Bone marrow (tissue), 2 donors: Measurements from ENCODE around the gene RBM18.

Experiments used
- DNase-seq, 2 donors: peaks; one replicate each; lab custom pipeline; 2025; lab: John Stamatoyannopoulos, UW

RBM18 gene, protein sequence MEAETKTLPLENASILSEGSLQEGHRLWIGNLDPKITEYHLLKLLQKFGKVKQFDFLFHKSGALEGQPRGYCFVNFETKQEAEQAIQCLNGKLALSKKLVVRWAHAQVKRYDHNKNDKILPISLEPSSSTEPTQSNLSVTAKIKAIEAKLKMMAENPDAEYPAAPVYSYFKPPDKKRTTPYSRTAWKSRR

DNA sequence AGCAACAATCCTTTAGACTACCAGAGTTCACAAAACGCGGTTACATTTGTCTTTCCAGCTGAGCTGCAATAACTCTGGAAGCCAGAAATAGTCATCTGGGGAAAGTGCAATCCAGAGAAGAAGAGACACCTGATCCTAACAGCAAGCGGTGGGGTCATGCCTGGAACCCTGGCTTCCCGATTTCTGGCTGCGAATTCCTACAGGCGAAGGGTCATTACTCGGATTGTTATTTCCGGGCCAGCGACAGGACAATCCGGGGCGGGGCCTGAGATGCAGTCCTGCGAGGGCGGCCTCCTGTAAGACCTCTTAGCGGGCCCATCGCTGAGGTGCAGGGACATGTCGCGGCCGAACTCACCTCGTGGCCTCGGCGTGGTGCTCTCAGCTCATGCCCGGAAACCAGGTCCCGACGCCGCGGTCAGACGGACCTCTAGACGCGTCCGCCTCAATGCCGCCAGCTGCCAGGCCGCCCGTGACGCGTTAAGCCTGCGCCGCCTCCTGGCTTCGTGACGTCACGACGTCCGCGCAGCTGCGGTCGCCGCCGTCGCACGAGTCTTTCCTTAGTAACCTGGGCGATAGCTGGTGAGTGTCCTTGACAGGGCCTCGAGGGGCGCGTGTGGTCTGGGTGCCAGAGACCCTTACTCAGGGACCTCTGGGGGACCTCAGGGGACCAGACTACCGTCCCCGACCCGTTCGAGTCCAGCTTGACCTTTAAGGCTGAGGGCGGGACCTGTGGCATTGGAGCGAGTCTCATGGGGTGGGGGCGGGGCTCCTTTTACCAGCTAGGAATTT is at the start of gene RBM18, which contains the start of gene MRRF:
RBM18 (minus strand) TSS at position 481 of the 789 bp plus-strand sequence. CDS start 3,348 bp downstream, outside the sequence.
MRRF (plus strand) TSS at position 523 of the 789 bp plus-strand sequence. CDS start 6,010 bp downstream, outside the sequence.
- peak; percentile 68 to 88 for DNase-seq

DNA sequence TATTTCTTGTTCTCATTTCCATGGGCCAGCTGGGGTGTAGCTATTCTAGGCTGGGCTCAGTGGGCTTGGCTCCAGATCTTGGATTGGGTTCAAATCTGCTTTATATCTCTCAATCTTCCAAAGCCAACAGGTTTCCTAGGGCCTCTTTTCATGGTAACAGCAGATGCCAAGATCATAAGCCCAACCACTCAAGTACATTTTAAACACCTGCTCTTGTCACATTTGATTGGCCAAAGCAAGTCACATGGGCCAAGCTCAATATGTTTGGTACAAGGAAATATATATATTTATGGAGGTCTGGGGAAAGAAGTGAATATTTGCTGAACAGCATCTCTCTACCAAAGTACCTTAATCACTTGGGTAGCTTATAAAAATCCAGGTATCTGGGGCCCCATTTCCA is 49.5 kb upstream of the RBM18 start:
- no peak for DNase-seq

DNA sequence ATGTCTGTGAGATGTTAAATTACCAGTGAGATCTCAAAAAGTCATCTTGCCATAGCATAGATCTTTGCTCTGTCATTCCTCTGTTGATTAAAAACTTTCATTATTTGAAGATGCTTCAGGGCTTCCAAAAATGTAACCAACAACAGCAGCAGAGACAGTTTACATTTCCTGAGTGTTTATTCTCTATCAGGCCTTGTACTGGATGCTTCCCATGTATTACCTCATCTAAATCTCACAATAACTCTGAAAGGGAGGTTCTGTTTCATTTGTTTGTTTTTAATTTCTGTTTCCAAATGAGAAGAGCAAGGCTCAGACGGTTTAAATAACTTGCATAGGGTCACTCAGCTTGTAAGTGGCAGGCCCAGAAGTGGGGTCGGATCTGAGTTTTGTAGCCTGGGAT is 45.2 kb upstream of the RBM18 start:
- DNase-seq: no peak

DNA sequence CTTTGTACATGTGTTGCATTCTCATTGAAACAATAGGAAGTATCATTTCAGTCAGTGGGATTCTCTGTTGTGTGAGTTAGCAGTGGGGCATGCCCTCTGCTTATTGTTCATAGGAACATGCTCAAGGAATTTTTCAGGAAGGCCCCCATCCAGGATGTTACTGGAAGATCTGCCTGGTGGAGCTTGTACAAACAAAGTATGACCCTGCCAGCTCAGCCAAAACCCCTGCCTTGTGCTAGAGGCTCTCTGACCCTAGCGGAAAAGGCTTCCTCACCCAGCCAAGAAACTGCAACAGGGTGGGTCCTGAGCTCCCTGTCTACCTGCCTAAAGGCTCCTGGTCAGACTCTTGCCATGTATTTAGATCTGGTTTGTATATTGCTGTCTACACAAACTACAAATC is 43.3 kb upstream of the RBM18 start:
- no peak for DNase-seq

DNA sequence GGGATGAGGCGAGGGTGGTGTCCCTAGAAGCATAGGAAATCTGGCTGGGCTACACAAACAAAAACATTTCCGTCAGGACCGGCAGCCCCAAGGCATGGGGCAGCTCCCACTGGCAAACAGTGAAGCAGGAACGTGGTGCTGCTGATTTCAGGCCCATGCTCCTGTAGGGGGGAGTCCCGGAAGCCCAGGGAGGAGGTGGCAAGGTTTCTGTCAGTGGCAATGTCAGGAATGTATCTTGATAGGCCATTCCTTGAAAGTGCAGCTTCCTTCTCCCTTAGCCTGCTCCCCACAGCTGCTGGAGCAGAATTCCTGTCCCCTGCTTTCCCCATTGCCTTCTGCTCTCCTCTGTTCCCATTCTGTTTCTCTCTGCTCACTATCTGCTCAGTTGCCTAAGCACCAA is 42.4 kb upstream of the RBM18 start:
- DNase-seq: no peak

DNA sequence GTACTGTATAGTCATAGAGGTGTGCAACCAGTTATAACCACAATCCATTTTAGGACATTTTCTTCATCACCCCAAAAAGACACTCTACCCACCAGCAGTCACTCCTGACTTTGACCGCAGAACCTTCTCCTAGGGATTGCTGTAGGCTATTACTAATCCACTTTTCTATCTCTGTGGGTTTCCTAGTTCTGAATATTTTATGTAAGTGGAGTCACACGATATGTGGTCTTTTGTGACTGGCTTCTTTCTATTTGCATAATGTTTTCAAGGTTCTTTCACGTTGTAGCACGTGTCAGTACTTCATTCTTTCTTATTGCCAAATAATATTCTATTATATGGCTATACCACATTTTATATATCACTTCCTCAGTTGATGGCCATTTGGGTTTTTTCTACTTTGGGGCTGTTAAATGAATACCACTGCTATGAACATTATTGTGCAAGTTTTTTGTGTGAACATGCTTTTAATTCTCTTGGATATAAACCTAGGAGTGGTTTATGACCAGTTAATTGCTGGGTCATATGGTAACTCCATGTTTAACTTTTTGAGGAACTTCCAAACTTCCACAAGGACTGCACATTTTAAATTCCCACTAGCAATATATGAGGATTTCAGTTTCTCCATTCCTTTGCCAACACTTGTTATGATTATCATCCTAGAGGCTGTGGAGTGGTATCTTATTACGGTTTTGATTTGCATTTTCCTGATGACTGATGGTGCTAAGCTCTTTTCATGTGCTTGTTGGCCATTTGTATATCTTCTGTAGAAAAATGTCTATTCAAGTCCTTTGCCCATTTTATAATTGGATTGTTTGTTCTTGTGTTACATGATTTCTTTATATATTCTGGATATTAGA is 37.8 kb upstream of the RBM18 start:
- DNase-seq: no peak

DNA sequence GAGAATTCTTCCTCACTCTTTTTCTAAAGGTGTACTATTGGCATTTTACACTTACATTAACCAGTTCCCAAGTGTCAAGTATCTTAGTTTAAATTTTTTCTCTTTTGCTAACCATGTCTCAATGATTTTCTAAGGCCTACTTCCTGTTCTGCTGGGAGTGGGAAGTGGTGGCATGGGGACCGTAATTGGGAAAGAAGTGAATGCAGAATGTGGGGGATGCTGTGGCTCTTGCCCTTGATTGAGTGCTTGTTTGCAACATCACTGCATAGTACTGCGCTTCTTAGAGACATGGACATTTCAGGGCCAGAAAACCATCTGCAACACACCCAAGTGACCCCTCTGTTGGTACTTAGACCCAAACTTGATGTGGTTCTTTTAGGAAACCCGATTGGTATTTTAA is 32.9 kb upstream of the RBM18 start:
- no peak for DNase-seq

DNA sequence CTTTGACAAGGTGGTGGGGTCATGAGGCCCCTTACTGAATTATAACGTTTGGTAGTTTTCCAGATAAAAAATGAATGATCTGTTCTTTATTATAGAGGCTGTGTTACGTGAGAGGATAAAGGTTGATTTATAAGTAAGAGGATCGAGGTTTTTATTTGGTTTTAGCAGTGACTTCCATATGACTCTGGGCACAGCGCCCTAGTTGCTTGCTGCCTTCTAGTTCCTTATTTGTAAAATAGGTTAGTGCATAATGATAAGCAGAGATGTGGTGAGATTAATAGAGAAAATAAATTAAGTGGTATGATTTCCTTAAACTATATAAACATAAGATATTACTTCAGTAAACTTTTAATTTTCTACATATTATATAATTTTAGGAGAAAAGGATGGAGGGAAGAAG is 29.9 kb upstream of the RBM18 start:
- no peak for DNase-seq

DNA sequence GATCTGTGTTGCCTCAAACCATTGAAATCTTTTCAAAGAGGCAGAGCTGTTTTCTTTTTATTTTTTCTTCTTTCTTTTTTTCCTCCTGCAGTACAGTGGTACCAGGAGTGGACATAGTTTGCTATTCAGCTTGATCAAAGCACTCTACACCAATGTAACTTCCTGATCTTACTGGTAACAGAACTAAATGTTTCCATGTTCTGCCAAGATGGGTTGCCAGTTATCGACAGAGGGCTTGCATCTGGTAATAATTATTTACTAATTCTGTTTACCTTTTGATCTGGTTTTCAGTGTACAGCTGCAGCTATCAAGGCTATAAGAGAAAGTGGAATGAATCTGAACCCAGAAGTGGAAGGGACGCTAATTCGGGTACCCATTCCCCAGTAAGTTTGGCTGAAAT is 26.8 kb upstream of the RBM18 start:
- no peak for DNase-seq

DNA sequence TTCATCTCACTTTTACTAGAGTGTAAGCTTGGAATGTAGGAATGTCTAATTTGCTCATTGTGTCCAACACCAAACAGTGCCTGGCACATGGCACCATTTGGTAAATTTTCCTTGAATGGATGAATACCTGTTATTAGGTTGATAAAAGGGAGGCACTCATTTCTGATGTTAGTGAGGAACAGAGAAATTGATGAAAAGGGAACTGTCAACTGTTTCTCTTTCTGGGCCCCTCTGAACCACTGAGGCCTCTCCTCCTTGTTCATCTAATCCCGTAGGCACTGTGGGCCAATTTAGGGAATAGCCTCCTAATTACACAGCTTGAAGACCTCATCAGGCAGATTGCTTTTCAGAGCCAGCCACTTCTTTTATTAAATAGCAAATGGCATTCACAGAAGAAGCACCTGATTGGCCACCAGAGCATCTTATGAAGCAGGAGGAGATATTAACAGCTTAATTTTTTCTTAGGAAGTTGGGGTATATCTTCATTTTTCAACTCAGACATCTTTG is 22.6 kb upstream of the RBM18 start:
- no peak for DNase-seq

DNA sequence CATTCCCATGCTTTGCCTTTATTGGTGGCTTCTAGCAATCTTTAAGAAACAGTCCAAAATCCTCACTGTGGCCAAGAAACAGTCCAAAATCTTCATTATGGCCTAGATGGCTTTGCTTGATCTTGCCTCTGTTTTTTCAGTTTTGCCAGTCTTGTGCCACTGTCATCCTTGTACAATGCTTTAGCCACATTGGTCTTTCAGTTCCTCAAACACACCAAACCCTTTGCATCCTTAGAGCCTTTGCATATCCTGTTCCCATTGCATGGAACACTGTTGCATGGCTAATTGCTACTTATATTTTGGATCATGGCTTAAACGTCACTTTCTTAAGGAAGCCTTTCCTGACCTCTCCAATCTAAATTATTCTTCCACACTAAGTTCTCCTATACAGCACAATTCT is 22.1 kb upstream of the RBM18 start:
- DNase-seq: no peak

DNA sequence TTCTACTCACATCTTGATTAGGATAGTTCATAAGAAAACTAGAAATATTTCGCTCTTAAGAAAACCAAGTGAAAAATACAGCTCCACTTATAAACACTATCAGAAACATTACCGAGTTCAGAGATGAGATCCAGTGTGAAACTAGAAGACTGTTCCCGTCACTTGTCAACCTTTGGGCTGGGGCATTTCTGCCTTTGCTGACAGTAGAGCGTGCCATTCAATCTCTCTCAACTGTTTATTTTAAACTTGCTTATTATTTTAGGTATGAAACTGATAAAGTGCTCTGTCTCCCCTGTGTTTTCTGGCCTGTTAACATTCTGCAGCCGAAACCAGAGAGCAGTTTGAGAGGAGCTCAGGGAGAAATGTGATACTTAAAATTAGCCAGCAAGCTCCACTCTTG is 16.7 kb upstream of the RBM18 start:
- DNase-seq: no peak

DNA sequence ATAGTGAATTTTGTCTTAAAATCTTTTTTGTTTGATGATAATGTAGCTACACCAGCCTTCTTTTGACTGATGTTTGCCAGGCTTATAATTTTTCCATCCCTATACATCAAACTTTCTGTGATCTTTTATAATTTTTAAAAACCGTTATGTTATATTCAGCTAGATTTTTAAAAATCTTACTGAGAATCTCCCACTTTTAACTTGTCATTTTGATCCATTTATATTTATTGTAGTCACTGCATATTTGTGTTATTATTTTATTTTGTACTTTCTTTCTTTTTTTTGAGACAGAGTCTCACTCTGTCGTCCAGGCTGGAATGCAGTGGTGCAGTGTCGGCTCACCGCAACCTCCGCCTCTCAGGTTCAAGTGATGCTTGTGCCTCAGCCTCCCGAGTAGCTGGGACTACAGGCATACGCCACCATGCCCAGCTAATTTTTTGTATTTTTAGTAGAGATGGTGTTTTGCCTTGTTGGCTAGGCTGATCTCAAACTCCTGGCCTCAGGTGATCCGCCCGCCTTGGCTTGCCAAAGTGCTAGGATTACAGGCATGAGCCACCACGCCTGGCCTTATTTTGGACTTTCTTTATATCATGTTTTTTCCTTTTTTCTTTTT is 12.8 kb upstream of the RBM18 start:
- DNase-seq: no peak

DNA sequence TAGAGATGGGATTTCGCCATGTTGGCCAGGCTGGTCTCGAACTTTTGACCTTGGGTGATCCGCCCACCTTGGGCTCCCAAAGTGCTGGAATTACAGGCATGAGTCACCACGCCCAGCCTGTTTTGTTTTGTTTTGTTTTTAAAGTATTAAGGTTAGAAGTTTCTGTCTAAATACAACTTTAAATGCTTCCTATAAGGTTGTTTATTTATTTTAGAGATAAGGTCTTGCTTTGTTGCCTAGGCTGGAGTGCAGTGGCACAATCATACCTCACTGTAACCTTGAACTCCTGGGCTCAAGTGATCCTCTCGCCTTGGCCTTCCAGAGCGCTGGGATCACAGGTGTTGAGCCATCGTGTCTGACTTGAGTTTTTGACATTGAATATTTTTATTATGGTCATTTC is 11.5 kb upstream of the RBM18 start:
- DNase-seq: no peak

DNA sequence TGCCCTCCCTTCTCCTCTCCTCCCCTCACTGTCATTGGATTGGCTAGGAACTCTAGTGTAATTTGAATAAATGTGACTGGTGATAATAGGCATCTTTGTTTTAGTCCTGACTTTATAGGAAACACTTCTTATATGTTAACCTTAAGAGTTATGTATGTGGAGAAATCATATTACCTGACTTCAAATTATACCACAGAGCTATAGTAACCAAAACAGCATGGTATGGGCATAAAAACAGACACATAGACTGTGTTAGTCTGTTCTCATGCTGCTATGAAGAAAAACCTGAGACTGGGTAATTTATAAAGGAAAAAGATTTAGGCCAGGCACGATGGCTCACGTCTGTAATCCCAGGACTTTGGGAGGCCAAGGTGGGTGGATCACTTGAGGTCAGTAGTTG is 9.4 kb upstream of the RBM18 start:
- no peak for DNase-seq

DNA sequence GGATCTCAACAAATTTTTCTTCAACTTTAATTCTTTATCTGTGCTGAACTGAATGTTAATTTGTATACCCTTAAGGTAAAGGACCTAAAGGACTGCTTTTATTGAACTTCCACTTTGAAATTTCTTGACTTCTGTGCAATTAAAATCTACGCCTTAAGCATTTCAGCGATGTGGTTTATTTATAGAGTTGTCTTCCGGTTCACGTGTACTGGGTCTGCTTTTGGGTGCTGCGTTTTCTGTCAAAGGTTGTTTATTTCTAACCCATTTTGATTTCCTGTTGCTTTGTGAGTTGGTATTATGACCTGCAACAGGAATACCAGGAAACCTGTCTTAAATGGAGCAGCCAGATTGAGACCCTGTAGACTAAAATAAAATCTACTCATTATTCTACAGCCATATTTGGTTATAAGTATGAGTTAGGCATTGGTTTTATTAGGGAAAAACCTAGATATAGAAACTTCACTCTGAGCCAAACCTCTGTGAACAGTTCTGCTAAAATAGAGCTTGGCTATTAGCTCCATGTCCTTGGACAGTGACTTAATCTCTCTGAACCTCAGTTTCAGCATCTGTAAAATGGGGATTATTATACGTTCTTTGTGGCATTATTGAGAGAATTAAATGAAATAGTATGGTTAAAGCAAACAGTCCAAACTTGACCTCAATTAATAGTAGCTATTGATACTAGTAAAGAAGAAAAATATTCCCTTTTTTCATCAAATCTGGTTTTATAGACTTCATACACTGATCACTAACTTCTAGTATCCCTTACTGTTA is 3.6 kb upstream of the RBM18 start:
- no peak for DNase-seq

DNA sequence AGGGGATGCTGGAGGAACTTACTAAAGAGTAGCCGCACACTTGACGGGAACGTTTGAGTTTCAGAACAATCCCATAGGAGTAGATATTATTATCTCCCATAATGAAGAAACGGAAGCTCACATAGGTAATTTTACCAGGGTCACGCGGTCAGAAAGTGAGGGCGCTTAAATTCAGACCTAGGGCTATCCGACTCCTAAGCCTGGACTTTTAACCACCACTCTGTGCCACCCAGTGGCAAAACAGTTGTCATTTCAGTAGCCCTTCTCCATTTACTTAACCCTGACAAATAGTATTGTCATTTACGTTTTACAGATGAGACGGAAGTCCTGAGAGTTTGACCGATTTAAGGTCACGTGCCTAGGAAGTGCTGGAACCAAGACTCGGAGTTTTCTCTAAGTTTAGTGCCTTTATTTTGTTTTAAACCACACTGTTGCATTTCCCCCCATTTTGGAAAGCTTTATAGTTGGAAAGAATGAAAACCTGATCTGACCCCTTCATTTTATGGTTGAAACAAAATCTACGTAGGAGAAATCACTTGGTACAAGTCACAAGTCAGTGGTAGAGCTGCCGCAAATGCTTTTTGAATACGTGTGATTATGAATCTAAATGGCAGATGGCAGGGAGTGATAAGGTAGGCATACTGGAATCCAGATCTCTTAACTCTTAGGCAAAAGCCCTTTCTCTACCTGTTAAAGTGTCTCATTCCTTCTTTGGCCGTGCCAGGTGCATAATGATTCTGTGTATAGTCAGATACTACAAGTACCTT is 692 bp upstream of the RBM18 start:
- DNase-seq: peak in 1 of 2 donors; percentile 38

DNA sequence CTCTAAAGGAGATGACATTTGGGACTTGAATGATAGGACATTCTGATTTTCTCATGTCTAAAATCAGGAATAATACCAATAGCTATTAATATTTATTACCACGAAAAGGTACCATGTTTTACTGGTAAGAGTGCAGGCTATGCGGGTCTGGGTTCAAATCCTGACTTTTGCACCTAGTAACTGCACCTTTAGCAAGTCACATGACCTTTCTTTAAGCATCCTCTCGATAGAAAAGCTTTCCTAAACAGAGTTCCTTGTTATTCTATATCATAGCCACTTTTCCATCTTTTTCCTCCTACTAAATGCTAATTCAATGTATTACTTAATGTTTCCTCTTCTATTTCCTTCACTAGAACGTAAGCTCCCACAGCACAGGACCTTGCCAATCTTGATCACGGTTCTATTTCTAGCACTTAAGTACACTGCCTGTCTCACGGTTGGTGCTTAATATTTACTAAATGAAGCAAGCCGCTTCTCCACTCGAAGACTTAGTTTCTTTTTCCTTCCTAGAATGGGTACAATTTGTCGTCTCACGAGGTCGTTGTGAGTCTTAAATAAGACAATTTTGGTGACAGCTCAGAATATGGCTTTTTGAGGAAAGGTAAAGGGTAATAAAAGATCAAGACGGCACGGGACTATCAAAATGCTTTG is 816 bp downstream of the RBM18 start:
- DNase-seq: no peak

DNA sequence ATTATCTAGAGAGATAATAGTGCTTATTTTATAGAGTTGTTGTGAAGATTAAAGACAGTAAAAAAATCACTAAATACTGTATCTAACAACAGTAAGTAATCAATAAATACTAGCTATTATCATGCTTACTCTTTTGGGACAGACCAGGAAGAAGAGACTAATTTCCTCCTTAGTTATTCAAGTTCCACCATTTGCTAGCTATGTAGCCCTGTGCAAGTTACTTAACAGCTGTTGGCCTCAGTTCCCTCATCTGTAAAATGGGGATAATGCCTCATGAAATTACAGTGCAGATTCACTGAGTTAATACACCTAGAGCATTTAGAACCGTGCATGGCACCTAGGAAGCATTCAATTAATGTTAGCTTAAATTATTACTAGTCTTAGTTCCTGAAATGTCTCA is 2.6 kb downstream of the RBM18 start:
- no peak for DNase-seq

DNA sequence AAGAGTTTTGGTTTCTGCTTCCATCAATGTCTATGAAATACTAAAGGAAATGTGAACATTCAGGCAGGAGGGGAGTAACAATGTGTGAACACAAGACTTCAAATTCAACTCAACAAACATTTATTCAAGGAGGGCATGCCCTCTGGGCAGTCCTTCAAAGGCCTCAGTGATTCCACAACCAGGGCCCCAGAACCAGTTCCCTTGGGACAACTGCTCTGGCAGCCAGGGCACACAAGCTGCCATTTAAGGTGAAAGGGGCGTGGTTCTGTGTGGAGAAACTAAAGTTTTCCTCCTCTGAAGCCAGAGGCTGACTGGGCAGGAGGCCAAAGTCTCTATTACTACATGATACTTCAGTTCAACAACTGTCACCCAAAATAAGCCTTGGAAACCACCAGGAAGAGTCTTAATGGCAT is 3.2 kb downstream of the RBM18 start:
- DNase-seq: no peak
